ENCODE measurements around the gene SETD6. TPM values are rescaled to one million over a fixed set of nuclear protein-coding genes. Genes with fewer than 3 reads are reported as not detected.

Gene SETD6
- polyA plus RNA-seq, 12 donors, result 11.0 to 25.5 (median 15.0) TPM; not detected in 1

DNA sequence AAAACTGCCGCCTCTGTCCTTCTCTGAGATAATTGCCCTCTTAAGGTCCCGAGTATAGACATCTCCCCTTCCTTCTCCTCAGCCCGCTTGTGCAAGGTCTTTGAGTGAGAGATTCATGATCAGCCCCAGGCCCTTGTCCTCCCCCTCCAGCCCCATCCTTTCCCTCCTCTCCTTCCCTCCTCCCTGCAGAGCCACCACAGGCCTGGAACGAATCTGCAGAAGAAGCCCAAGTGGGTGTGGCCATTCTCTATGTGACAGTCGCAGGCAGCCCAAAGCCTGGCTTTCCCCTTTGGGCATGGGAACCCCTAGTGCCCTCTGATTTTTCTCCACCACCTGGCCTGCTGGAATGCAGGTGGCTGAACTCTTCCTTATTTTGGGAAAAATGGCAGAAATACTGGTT is 22.6 kb upstream of the SETD6 start:
- DNase-seq, result no peak

DNA sequence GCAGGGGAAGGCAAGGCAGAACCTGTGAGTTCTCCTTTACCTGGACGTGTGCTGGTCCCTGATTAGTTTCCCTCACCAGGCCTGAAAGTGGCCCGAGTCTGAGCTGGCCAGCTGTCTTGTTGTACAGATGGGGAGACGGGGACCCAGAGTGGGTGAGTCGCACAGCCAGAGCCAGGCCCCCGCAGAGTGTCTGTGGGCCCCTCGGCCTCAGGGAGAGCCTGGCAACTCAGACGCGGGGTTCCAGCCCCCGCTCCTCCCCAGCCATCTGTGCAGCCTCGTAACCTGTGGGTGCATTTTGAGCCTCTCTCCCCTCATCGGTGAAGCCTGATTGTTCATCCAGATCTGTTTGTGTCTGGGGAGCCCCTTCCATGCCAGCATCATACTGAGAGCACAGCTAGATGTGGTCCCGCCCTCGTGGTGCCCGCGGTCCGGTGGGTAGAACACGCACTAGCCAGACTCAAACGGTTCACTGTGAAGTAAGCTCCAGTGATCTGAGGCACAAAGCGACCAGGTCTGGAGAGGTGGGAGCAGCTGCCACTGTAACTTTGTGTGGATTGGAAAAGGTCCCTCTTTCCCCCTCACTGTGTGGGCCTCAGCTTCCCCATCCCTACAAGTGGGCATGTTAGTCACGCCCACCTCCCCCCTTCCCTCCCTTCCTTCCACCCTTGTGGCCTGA is 21.4 kb upstream of the SETD6 start:
- DNase-seq, result no peak

DNA sequence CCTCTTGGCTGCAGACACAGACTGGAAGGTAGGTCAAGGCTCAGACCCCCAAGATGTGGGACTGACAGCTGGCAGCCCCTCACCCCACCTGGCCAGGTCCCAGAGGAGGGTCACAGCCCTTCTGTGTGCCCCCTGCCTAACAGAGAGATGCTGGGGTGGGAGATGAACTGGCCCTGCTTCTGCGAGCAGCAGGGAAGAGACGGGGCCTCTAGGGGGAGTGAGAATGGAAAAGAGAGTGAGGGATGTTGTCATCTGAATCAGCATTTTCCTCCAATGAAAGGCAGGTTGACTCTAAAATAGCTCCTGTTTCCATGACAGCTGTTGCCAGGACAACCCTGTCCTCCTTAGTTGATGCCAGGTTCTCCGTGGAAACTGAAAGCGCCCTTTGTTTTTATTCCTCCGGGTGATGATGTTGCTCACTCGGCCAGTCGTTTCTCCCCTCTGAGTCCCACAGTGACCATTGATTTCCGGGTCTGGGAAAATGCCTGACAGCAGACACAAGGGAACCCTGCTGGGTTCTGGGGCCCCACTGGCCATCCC is 20.3 kb upstream of the SETD6 start:
- peak; percentile 96 for DNase-seq

DNA sequence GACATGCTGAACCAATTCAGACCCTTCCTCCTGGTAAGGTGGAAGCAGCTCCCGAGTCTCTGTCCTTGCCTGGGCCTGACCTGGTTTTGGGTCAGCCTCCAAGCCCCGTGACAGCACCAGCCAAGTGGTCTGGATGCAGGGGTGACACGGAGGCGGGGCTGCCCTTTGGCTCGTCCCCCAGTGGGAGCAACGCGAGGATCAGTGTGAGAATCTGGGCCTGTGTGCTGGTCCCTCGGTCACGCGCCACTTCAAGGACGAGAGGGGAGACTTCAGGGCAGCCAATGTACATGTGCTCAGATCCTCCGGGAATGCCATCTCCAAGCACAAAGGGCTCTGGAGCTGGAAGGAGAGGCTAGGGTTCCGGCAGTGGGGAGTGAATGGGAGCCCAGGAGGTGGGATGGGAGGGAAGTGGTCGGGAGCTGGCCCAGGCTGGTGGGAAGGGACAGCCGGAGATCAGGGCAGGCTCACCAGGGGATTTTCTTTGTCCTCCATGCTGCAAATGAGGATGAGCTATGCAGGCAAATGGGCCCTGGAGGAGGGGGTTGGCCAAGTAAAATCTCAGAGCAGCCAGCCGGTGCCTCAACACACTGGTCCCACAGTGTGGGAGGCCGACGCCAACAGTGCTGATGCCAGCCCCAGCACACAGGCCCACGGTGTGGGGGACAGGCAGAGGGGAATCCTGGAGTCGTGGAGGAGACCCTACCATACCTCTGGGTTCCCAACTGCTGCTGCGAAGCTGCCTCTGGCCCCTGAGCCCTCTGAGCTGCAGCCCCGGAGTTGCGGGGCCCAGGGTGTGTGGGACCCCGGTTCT is 19.6 kb upstream of the SETD6 start:
- DNase-seq, result no peak

DNA sequence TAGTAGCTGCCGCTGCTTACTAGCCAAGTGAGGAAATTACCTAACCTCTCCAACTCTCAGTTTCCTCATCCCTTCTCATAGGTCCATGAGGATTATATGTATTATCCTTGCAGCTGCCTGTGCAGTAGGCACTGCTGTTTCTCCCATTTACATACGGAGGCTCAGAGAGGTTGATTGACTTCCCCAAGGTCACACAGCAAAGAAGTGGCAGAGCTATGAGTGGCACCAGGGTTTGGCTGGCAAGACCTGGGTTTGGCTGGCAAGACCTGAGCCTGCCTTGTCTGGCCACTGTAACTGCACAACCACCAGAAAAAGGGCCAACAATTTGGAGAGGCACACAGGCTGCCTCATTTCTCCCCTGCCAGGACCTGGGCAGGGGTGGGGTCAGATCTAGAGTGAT is 17.8 kb upstream of the SETD6 start:
- DNase-seq, result no peak

DNA sequence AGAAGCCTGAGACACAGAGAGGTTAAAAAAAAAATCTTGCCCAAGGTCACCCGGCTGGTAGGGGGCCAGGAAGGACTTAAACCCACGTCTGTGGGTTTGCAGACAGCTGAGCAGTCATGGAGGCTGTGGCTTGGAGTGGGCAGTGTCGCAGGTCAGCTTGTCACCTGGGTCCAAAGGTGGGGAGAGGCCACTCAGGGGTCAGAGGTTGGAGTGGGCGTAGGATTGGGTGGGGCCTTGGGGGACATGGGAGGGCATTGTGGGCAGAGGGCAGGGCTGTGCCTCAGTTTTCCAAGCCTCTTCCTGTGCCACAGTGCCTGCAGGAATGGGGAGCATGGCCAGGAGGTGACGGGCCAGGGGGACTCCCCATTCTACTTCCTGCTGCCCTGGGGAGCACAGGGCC is 17.4 kb upstream of the SETD6 start:
- DNase-seq, result no peak

DNA sequence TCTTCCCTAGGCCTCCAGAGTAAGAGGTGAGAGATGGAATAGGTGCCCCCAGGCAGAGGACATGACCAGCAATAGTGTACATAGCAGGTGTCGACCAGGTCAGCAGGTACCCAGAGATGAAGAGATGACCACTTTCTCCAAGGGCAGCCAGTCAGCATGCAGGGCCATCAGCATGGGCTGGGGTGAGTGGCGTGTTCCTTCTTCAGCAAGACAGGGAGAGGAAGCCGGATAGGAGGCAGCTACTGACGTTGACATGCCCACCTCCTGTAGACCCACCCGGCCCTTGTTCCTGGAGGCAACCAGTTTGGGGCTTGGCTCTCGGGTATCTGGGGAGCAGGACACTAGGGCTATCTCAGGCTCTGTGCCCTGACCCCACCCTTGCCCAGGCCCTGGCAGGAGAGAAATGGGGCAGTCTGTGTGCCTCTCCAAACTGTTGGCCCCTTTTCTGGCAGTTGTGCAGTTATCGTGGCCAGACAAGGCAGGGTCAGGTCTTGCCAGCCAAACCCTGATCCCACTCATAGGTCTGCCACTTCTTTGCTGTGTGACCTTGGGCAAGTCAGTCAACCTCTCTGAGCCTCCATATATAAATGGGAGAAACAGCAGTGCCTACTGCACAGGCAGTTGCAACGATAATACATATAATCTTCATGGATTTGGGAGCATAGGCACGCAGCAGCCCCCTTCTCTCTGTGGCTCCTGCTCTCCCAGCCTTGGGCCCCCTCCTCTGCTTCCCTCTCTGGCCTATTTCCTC is 16.8 kb upstream of the SETD6 start:
- DNase-seq, result no peak

DNA sequence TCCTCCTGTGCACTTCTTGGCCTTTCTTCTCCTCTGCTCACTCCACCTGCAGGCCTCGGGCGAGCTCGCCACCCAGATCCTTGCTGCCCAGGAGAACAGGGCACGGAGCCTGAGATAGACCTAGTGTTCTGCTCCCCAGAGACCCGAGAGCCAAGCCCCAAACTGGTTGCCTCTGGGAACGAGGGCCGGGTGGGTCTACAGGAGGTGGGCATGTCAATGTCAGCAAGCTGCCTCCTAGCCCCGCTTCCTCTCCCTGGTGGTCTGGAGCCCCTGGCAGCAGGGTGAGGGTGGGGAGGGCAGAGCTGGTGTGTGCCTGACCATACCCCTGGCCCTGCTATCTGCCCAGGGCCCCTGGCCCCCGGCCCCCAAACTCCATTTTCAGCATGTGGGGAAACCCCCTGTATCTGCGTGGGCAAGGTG is 16.2 kb upstream of the SETD6 start:
- no peak for DNase-seq

DNA sequence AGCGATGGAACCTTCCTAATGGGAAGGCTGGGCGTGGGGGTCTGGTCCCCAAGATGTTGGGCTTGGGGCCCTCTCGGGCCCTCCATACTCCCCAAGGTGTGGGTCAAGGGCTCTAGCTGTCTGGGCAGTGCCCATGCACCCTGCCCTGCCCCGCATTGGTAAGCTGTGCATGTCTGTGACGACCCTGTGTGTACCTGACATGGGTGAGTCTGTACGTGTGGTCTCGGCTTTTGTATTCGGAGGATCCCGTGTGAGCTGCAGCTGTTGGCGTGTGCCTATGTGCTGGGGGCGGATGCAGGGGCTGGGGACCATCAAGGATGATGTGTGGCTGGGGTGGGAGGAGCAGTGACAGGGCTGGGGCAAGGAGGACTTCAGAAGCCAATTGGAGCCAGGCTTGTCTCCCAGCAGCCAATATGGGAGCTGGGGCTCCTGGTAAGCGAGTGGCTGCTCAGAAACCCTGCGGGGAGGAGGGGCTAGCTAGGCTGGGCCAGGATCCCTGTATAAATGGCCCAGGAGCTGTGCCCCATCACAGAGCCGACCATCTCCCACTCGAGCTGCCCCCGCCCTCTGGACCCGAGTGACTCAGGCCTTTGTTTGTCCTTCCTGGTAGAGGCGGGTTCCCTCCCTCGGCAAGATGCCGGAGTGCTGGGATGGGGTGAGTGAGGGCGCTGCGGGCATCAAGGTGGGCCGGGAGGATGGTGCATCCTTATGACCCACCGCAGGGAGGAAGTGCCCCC is 15.5 kb upstream of the SETD6 start, which contains the start of gene NDRG4:
Gene NDRG4 (plus strand): TSS at position 529 of the 737 bp plus-strand sequence. CDS start 106 bp downstream, at position 635.
- peak; percentile 77 for DNase-seq

DNA sequence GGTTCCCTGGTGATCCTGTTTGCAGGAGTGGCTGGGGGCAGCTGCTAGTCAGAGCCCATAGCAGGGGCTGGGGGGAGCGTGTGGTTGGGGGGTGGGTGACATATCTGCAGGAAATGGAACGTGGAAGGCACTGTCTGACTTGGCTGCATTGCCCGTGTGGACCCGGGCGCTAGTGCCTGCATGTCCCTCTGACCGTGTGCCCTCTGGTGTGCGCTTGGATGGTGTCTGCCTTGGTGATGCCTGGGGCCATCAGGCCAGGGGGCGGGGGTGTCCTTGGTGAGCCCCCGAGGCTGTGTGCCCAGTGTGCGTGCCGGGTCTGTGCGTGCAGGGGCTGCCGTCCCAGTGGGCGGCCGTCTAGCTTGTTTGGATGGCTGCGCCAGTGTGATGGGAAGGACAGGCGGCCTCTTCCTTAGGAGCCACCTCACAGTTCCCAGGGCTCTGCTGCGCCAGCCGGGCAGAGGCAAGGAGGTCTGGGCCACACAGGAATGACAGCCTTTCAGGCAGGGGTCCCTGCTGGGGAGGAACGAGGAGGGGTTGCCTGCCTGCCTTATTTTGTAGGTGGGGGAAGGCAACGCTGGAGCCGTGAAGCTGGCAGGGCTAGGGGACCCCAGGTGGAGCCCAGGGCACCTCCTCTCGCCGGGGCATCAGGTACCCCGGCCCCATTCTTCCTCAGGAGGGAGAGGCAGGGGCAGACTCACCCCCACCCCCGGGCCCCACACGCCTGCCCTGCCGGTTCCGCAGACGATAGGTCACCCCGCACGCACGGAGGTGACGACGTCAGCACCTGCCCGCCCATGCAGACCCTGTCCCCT is 14.7 kb upstream of the SETD6 start:
- no peak for DNase-seq

DNA sequence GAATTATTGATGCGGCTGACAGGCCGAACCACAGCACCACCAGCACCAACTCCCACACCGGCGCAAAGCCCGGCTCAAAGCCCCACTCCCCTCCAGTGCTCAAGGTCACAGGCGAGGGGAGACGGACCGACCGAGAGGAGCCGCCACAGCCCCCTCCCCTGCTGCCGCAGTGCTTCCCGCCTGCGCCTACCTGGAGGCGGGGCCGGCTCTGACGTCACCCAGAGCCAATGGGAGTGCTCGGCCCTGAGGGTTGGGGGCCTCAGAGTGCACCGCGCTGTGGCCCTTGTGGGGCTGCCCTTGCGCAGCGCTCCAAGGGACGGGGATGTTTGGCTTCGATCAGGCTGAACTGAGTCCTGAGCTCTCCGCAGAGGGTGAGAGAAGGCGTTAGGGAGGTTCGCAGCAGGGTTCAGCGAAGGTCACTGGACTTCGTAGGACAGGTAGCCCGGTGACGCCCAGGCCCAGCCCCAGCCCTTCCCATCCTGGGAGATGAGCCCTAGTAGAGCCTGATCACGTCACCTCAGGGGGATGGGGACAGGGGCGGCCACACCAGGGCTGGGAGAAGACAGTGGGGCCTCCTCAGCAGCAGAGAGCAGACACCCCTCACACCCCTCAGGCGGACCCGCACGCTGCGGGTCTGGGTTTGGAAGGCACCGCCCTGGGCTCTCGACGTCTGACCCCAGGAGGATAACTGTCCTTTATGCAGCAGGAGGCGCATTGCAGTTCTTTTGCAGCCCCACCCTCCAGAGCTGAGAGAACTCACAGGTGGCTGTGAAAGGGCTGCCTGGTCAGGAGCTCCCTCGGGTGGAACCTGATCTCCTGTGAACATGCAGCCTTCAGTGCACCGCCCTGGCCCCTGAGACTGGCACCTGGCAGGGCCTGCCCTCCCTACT is 13.8 kb upstream of the SETD6 start:
- DNase-seq, result no peak

DNA sequence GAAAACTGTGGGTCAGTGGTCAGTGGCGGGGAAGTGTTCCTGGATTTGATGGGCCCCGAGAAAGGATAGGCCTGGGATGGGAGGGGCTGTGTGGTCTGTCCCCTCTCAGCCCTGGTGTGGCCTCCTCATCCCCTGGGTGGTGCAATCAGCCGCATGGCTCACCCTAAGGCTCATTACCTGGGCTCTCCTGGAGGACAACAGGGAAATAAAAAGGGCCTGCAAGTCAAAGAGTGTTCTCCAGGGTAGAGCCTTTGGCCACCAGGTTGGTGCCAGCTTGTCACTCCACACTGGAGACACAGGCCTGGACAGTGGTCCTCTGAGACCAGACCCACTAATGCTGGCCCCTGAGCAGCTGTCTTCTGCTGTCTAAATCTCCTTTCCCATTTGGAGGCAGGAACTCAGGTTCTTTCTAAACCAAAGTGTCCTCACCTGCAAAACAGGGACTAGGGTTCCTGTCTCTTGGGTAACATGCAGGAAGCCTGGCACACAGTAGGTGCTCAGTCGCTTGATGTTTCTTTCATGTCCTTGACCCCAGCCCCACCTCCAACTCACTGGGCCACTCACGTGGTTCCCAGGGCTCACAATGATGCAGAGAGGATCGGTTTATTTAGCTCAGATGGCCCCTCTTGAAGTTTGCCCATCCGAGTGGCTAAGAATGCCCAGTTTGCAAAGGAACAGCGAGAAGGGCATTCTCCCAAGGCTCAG is 12.9 kb upstream of the SETD6 start:
- no peak for DNase-seq

DNA sequence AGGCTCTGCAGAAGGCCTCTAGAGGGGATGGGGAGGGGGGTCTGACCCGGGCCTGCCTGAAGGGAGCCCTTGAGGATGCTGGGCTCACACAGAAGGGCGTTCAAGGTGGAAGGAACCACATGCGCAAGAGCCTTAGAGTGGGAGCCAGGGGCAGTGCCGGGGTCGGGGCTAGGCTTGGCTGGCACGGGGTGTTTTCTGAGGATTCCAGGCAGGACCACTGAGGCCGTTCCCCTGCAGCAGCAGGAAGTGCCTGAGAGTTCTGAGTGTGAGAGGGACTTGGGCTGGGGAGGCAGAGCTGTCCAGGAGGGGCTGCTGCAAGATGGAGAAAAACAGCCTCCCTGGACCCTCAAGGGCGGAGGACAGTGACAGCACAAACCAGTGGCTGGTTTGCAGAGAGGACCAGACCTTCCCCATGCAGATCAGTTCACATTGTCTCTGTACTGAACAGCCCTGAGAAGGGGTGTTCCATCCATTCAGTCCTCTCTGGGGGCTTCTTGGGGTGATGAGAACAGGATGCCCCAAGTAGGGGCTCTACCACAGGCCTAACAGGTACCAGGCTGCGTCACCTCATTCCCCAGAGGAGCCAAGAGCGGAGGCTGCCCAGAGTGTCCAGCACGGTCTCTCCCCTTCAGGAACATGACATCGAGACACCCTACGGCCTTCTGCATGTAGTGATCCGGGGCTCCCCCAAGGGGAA is 12.0 kb upstream of the SETD6 start:
- DNase-seq, result no peak

DNA sequence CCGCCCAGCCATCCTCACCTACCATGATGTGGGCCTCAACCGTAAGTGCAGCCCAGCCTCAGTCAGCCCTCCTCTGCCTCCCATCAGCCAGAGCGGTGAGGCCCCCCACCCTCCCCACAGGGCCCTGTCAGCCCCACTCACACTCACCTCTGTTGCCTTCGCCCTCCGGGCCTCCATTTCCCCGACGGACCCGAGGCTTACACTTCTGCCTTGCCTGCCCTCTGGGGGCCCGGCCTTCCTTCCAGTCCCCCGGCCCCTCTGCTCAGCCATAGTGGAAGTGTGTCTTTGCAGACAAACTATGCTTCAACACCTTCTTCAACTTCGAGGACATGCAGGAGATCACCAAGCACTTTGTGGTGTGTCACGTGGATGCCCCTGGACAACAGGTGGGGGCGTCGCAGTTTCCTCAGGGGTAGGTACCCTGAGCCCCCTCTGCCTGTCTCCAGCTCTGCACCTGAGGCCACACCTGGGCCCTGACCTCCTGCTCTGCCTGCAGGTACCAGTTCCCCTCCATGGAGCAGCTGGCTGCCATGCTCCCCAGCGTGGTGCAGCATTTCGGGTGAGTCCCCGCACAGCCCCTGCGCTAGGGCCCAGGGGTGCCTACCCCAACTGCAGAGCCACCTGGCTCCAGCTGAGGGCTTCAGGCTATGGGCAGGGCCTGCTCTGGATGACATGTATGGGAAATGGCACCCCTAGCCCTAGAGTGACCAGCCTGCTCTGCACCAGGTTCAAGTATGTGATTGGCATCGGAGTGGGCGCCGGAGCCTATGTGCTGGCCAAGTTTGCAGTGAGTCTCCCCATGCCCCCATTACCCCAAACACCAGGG is 11.2 kb upstream of the SETD6 start:
- DNase-seq, result no peak

DNA sequence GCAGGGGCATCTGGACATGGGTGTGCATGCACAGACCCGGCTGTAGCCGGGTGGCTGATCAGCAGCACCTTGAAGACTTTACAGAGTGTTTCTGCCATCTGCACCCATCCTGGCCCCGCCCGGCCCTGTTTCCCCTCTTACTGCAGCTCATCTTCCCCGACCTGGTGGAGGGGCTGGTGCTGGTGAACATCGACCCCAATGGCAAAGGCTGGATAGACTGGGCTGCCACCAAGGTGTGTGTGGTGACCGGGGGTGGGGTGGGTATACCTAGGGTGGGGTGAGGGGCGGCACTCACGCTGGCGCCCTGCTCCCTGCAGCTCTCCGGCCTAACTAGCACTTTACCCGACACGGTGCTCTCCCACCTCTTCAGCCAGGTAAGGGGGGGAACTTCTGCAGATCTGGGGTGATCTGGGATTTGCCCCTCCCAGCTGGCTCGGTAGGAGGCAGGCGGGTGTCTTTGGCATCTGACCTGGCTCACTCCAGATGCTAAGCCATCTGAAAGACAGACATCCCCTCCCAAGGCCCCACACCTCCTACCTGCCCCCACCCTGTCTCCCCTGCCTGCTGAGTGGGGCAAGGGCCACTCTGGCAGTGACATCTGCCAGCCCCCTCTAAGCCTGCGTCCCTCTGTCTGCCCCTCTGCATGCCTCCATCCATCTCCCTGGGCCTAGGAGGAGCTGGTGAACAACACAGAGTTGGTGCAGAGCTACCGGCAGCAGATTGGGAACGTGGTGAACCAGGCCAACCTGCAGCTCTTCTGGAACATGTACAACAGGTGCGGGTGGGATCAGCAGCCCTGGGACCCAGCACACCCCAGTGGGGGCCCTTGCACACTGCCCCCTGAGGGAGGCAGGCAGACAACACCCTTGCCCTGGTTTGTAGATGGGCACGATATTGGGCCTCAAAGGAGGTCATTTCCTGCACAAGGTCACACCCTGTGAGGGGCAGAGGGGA is 8.8 kb upstream of the SETD6 start:
- DNase-seq, result no peak

Data from muscle of arm (tissue), 12 donors.